ENCODE measurements around the gene SPATA24. TPM values are rescaled to one million over a fixed set of nuclear protein-coding genes. Genes with fewer than 3 reads are reported as not detected.
A peak's percentile ranks its signal among the peaks of the same experiment; 100 is the strongest.

Gene SPATA24
- total RNA-seq, 1 donor from 2014 or later: 4.5 TPM

- ATAC-seq: no peak
- Histone ChIP-seq H3K4me3 (peak overlapping the region; percentile 58), H3K36me3 (no peaks in the 10 kb centered on the region), H3K4me1 (peaks cover 29% of the 10 kb centered on the region), H3K27me3 (peaks cover 19% of the 10 kb centered on the region), H3K27ac (no peak overlapping the region), H3K9me3 (no peaks in the 10 kb centered on the region)
- TF ChIP-seq, protein P1, sequence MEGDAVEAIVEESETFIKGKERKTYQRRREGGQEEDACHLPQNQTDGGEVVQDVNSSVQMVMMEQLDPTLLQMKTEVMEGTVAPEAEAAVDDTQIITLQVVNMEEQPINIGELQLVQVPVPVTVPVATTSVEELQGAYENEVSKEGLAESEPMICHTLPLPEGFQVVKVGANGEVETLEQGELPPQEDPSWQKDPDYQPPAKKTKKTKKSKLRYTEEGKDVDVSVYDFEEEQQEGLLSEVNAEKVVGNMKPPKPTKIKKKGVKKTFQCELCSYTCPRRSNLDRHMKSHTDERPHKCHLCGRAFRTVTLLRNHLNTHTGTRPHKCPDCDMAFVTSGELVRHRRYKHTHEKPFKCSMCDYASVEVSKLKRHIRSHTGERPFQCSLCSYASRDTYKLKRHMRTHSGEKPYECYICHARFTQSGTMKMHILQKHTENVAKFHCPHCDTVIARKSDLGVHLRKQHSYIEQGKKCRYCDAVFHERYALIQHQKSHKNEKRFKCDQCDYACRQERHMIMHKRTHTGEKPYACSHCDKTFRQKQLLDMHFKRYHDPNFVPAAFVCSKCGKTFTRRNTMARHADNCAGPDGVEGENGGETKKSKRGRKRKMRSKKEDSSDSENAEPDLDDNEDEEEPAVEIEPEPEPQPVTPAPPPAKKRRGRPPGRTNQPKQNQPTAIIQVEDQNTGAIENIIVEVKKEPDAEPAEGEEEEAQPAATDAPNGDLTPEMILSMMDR (IDR thresholded peaks at IDR 0.05): no peak
- intact Hi-C loops (cut with DNase I): no loop called here
- DNase-seq: no peak
Observed at GRCh38 chr5:139391570-139392323, 12.1 kb downstream of the SPATA24 start.

GRCh38 chr5:139390639-139391569, 13.0 kb downstream of the SPATA24 start:
- no peak overlapping the region for H3K27ac ChIP-seq
- no peaks in the 10 kb centered on the region for H3K9me3 ChIP-seq
- H3K27me3 ChIP-seq: peaks cover 19% of the 10 kb centered on the region
- TF ChIP-seq, protein P1 (IDR thresholded peaks at IDR 0.05): no peak
- DNase-seq: no peak
- intact Hi-C loops (cut with DNase I): no loop called here
- peaks cover 29% of the 10 kb centered on the region for H3K4me1 ChIP-seq
- H3K36me3 ChIP-seq: no peaks in the 10 kb centered on the region
- no peak for ATAC-seq
- no peak overlapping the region for H3K4me3 ChIP-seq

- TF ChIP-seq, protein P1 (IDR thresholded peaks at IDR 0.05): no peak
- Histone ChIP-seq H3K27ac (no peak within 1 kb of the TSS), H3K9me3 (no peaks in the 10 kb centered on the region), H3K36me3 (no peaks in the 10 kb centered on the region), H3K4me3 (no peak within 1 kb of the TSS), H3K4me1 (peaks cover 29% of the 10 kb centered on the region), H3K27me3 (peaks cover 17% of the 10 kb centered on the region)
- intact Hi-C loops (cut with DNase I): no loop called here
- DNase-seq (no peak), ATAC-seq (peak; percentile 7)
Observed at GRCh38 chr5:139389701-139390638, 13.9 kb downstream of the SPATA24 start, which contains the start of gene MZB1. MZB1 (minus strand) TSS chr5:139389913; CDS start chr5:139389856, 57 bp downstream.

GRCh38 chr5:139388198-139388821, 15.6 kb downstream of the SPATA24 start:
- TF ChIP-seq, protein P1 (IDR thresholded peaks at IDR 0.05): no peak
- H3K27ac ChIP-seq: no peak overlapping the region
- DNase-seq (peak; percentile 63), ATAC-seq (peak; percentile 3)
- H3K36me3 ChIP-seq: no peaks in the 10 kb centered on the region
- H3K4me1 ChIP-seq: peaks cover 16% of the 10 kb centered on the region
- peaks cover under 1% of the 10 kb centered on the region for H3K27me3 ChIP-seq
- no peaks in the 10 kb centered on the region for H3K9me3 ChIP-seq
- intact Hi-C loops (cut with DNase I): no loop called here
- H3K4me3 ChIP-seq: no peak overlapping the region

Data from upper lobe of right lung (tissue), 1 donor.